ENCODE data around the gene MYL5. TPM values are rescaled to one million over a fixed set of nuclear protein-coding genes. Genes with fewer than 3 reads are reported as not detected.

The MYL5 gene
- total RNA-seq, 4 donors from 2014 or later: 4.6 to 9.9 TPM; not detected in 2

GRCh38 chr4:660401-660800 lies 13.9 kb upstream of the MYL5 start:
- no peaks in the 10 kb centered on the region for H3K4me1 ChIP-seq
- no peaks in the 10 kb centered on the region for H3K36me3 ChIP-seq
- no peak for DNase-seq
- no peak for TF ChIP-seq POLR2A (IDR thresholded peaks at IDR 0.05)
- TF ChIP-seq CTCF (IDR thresholded peaks at IDR 0.05): no peak
- H3K27ac ChIP-seq: no peak overlapping the region
- H3K27me3 ChIP-seq: no peaks in the 10 kb centered on the region
- no peaks in the 10 kb centered on the region for H3K9me3 ChIP-seq
- no peak overlapping the region for H3K4me3 ChIP-seq
- intact Hi-C loops (cut with DNase I; ENCODE audit: low total_unique reads): no loop called here

DNA sequence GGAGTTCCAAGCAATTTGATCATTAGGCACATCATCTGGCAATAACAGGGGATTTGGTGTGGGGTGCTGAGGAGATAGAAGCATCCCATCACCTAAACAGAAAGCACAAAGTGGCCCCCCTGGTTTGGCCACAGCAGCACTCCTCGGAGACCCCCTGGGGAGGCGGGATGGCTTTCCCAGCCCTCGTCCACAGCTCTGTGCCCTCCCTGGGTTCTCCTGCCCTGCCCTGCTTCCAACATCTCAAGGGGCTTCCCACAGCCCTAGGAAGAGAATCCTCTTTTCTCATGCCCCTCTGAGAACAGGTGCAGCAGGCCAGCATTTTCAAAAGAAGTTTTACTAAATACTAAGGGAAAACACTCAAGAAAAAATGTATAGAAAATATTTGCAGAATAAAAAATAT lies 13.1 kb upstream of the MYL5 start:
- no peak for TF ChIP-seq POLR2A (IDR thresholded peaks at IDR 0.05)
- TF ChIP-seq CTCF (IDR thresholded peaks at IDR 0.05): no peak
- no peaks in the 10 kb centered on the region for H3K9me3 ChIP-seq
- intact Hi-C loops (cut with DNase I; ENCODE audit: low total_unique reads): no loop called here
- no peaks in the 10 kb centered on the region for H3K4me1 ChIP-seq
- H3K27me3 ChIP-seq: no peaks in the 10 kb centered on the region
- H3K4me3 ChIP-seq: no peak overlapping the region
- no peak for DNase-seq
- H3K27ac ChIP-seq: no peak overlapping the region
- H3K36me3 ChIP-seq: no peaks in the 10 kb centered on the region

GRCh38 chr4:661881-662761 lies 12.2 kb upstream of the MYL5 start:
- intact Hi-C loops (cut with DNase I; ENCODE audit: low total_unique reads): no loop called here
- no peak for TF ChIP-seq CTCF (IDR thresholded peaks at IDR 0.05)
- no peaks in the 10 kb centered on the region for H3K27me3 ChIP-seq
- H3K36me3 ChIP-seq: no peaks in the 10 kb centered on the region
- no peak overlapping the region for H3K27ac ChIP-seq
- H3K4me3 ChIP-seq: no peak overlapping the region
- H3K9me3 ChIP-seq: no peaks in the 10 kb centered on the region
- H3K4me1 ChIP-seq: no peaks in the 10 kb centered on the region
- no peak for DNase-seq

DNA sequence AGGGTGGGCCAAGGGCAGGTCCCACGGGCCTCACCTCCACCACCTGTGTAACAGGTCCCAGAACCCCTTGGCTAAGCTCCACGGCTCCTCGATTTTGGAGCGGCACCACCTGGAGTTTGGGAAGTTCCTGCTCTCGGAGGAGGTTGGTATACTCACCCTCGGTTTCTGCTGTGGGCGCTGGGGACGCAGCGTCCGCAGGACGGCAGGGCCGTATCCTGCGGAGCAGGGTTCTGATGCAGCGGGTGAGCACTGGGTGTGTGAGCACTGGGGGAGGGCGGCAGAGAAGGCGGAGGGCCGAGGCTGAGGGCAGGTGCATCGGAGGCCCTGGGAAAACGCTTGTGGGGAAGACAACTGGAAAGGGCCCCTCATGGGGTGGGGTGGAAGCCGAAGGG lies 11.3 kb upstream of the MYL5 start:
- H3K27ac ChIP-seq: no peak overlapping the region
- no peaks in the 10 kb centered on the region for H3K9me3 ChIP-seq
- H3K36me3 ChIP-seq: no peaks in the 10 kb centered on the region
- TF ChIP-seq POLR2A (IDR thresholded peaks at IDR 0.05) (no peak), CTCF (IDR thresholded peaks at IDR 0.05) (no peak)
- no peak for DNase-seq
- H3K4me1 ChIP-seq: no peaks in the 10 kb centered on the region
- peak overlapping the region; percentile 24 to 60 for H3K4me3 ChIP-seq
- H3K27me3 ChIP-seq: no peaks in the 10 kb centered on the region
- intact Hi-C loops (cut with DNase I; ENCODE audit: low total_unique reads): no loop called here
